Measurements from ENCODE around the gene VAV3.

VAV3 gene

GRCh38 chr1:107974090-107974489 is 9.1 kb upstream of the VAV3 start:
- in situ Hi-C loops (cut with MboI; ENCODE audit: low sequenced_read_pairs), result loop anchor here (25.0 kb wide), 1 partner anchor 187 kb away; no protein-coding TSS in a partner anchor

GRCh38 chr1:107972391-107973180 is 7.6 kb upstream of the VAV3 start:
- in situ Hi-C loops (cut with MboI; ENCODE audit: low sequenced_read_pairs), result loop anchor here (25.0 kb wide), 1 partner anchor 185 kb away; no protein-coding TSS in a partner anchor

GRCh38 chr1:107966550-107966949 is 1.6 kb upstream of the VAV3 start:
- in situ Hi-C loops (cut with MboI; ENCODE audit: low sequenced_read_pairs), result loop anchor here (25.0 kb wide), 1 partner anchor 179 kb away; no protein-coding TSS in a partner anchor

- in situ Hi-C loops (cut with MboI; ENCODE audit: low sequenced_read_pairs), result loop anchor here (25.0 kb wide), 1 partner anchor 177 kb away; no protein-coding TSS in a partner anchor
Measured at GRCh38 chr1:107964336-107965109, 457 bp downstream of the VAV3 start.

- in situ Hi-C loops (cut with MboI; ENCODE audit: low sequenced_read_pairs), result loop anchor here (25.0 kb wide), 1 partner anchor 176 kb away; no protein-coding TSS in a partner anchor
Measured at GRCh38 chr1:107963601-107964335, 1.2 kb downstream of the VAV3 start.

GRCh38 chr1:107963008-107963407 is 2.0 kb downstream of the VAV3 start:
- in situ Hi-C loops (cut with MboI; ENCODE audit: low sequenced_read_pairs), result loop anchor here (25.0 kb wide), 1 partner anchor 176 kb away; no protein-coding TSS in a partner anchor

GRCh38 chr1:107954719-107955415 is 10.1 kb downstream of the VAV3 start:
- in situ Hi-C loops (cut with MboI; ENCODE audit: low sequenced_read_pairs), result loop anchor here (25.0 kb wide), 1 partner anchor 168 kb away; no protein-coding TSS in a partner anchor

- in situ Hi-C loops (cut with MboI; ENCODE audit: low sequenced_read_pairs), result loop anchor here (25.0 kb wide), 1 partner anchor 167 kb away; no protein-coding TSS in a partner anchor
Measured at GRCh38 chr1:107954126-107954525, 10.9 kb downstream of the VAV3 start.

GRCh38 chr1:107953556-107953955 is 11.4 kb downstream of the VAV3 start:
- in situ Hi-C loops (cut with MboI; ENCODE audit: low sequenced_read_pairs), result loop anchor here (25.0 kb wide), 1 partner anchor 166 kb away; no protein-coding TSS in a partner anchor

GRCh38 chr1:107952989-107953388 is 12.0 kb downstream of the VAV3 start:
- in situ Hi-C loops (cut with MboI; ENCODE audit: low sequenced_read_pairs), result loop anchor here (25.0 kb wide), 1 partner anchor 166 kb away; no protein-coding TSS in a partner anchor

GRCh38 chr1:107950464-107950863 is 14.5 kb downstream of the VAV3 start:
- in situ Hi-C loops (cut with MboI; ENCODE audit: low sequenced_read_pairs), result loop anchor here (25.0 kb wide), 1 partner anchor 163 kb away; no protein-coding TSS in a partner anchor

GRCh38 chr1:107949467-107950253 is 15.3 kb downstream of the VAV3 start:
- in situ Hi-C loops (cut with MboI; ENCODE audit: low sequenced_read_pairs), result loop anchor here (25.0 kb wide), 1 partner anchor 162 kb away; no protein-coding TSS in a partner anchor

- in situ Hi-C loops (cut with MboI; ENCODE audit: low sequenced_read_pairs), result no loop called here
Measured at GRCh38 chr1:107946794-107947193, 18.2 kb downstream of the VAV3 start.

- in situ Hi-C loops (cut with MboI; ENCODE audit: low sequenced_read_pairs), result no loop called here
Measured at GRCh38 chr1:107943694-107944093, 21.3 kb downstream of the VAV3 start.

GRCh38 chr1:107942814-107943213 is 22.2 kb downstream of the VAV3 start:
- in situ Hi-C loops (cut with MboI; ENCODE audit: low sequenced_read_pairs), result no loop called here

- in situ Hi-C loops (cut with MboI; ENCODE audit: low sequenced_read_pairs), result no loop called here
Measured at GRCh38 chr1:107941531-107941930, 23.4 kb downstream of the VAV3 start.

GRCh38 chr1:107941123-107941522 is 23.9 kb downstream of the VAV3 start:
- in situ Hi-C loops (cut with MboI; ENCODE audit: low sequenced_read_pairs), result no loop called here

- in situ Hi-C loops (cut with MboI; ENCODE audit: low sequenced_read_pairs), result no loop called here
Measured at GRCh38 chr1:107940701-107941100, 24.3 kb downstream of the VAV3 start.

- in situ Hi-C loops (cut with MboI; ENCODE audit: low sequenced_read_pairs), result no loop called here
Measured at GRCh38 chr1:107940017-107940577, 24.9 kb downstream of the VAV3 start.
